ENCODE data around the gene SELPLG. TPM values are rescaled to one million over a fixed set of nuclear protein-coding genes. Genes with fewer than 3 reads are reported as not detected.

Gene SELPLG, protein sequence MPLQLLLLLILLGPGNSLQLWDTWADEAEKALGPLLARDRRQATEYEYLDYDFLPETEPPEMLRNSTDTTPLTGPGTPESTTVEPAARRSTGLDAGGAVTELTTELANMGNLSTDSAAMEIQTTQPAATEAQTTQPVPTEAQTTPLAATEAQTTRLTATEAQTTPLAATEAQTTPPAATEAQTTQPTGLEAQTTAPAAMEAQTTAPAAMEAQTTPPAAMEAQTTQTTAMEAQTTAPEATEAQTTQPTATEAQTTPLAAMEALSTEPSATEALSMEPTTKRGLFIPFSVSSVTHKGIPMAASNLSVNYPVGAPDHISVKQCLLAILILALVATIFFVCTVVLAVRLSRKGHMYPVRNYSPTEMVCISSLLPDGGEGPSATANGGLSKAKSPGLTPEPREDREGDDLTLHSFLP
- polyA plus RNA-seq (2012; ENCODE audit: low read depth, missing spikeins), result 13.8 TPM

DNA sequence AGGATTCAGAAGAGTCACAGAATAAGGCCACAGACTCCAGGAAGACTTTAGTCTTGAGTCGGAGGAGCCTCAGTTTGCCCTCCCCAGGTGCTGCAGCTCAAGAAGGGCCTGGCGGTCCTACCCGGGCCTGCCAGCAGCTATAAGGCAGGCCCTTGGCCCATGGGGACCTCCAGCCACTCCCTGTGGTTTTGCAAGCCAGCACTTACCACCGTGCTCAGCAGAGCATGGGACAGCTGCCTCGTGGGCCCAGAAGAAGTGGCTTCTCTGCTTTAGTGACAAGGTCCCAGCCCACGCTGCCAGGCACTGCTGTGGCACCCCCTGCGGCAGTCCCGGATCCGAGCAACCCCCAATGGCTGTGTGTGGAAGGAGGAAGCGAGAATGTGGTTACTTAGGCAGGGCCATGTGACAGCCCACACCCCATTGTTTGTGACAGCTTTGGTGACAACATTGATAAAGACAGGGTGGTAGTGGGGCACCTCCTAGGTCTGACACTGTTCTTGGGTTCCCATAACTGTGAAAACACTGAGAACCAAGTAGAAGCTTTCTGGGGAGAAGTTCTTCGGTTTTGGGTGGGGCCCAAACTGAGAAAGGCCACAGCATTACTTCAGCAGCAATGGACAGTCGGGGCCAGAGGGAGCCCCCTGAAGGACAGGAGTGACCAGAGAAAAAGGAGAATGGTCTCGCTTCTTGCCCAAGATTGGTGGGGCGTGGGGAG is at the start of gene SELPLG:
Gene SELPLG, minus strand, starts transcription at position 361 of the 715 bp plus-strand sequence. CDS start 9,587 bp downstream, outside the sequence.
- DNase-seq (ENCODE audit: insufficient read length, low spot score) (peak; percentile 68), FAIRE-seq (peak; percentile 95)
- TF ChIP-seq POLR2A (IDR thresholded peaks at IDR 0.05; ENCODE audit: low read depth, low read length), result no peak
- TF ChIP-seq SPI1 (IDR thresholded peaks at IDR 0.05; ENCODE audit: low read depth, low read length), result peak; percentile 93
- peak; percentile 89 for TF ChIP-seq PAX5 (IDR thresholded peaks at IDR 0.05; ENCODE audit: insufficient read depth, low read length, severe bottlenecking)
- peak; percentile 54; the same call in 1 of the 2 replicates for TF ChIP-seq POLR2AphosphoS5 (IDR thresholded peaks at IDR 0.05; ENCODE audit: low read depth, low read length)
- TF ChIP-seq TAF1 (IDR thresholded peaks at IDR 0.05; ENCODE audit: low read depth, low read length), result peak; percentile 37; the same call in 1 of the 2 replicates
- 0 out of 2 replicates have a peak, but pooled peaks have one; percentile 28 for TF ChIP-seq POU2F2 (IDR thresholded peaks at IDR 0.05; ENCODE audit: low read depth, low read length)

DNA sequence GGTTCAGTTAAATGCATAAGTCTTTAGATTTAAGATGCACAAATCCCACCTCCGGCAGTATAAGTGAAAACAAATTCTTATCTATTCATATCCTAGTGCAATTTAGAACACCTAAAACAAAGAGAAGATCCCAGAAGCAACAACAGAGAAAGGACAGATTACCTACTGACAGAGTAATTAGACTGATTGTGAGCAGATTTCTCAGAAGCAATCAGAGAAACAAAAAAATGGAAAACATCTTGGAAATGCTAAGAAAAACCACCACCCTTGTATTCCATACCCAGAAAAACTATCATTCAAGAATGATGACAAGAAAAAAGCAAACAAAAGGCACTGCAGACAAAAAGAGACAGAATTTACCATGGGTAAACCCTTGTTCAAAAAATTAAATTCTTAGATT is 47.6 kb upstream of the SELPLG start:
- TF ChIP-seq SPI1 (IDR thresholded peaks at IDR 0.05; ENCODE audit: low read depth, low read length), result no peak
- TF ChIP-seq PAX5 (IDR thresholded peaks at IDR 0.05; ENCODE audit: insufficient read depth, low read length, severe bottlenecking), result no peak
- FAIRE-seq (no peak), DNase-seq (ENCODE audit: insufficient read length, low spot score) (no peak)

DNA sequence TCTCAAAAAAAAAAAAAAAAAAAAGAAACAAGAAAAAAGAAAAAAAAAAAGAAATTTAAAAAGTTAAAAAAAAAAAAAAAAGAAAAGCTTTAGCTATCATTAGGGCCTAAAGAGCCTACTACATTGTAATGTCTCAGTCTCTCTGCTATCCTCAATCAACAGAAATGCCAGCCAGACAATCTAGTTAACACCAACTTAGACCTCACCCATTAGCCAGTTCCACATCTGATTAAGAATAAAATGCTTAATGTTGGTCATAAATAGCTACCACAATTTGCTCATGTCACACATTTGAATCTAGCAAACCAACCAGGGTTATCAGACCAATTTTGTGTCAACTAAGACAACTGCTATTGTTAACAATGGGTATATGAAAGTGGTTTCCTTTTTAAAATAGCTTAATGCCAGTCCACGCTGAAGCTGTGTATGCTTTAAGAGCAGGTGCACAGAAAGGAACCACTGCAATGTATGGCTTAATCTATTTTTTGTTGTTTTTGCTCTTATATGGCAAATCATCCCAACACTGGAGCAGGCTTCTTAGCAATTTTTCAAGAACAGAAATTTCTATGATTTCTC is 45.5 kb upstream of the SELPLG start:
- TF ChIP-seq POLR2A (IDR thresholded peaks at IDR 0.05; ENCODE audit: low read depth, low read length) (no peak), SPI1 (IDR thresholded peaks at IDR 0.05; ENCODE audit: low read depth, low read length) (no peak), POLR2AphosphoS5 (IDR thresholded peaks at IDR 0.05; ENCODE audit: low read depth, low read length) (no peak), POU2F2 (IDR thresholded peaks at IDR 0.05; ENCODE audit: low read depth, low read length) (no peak), PAX5 (IDR thresholded peaks at IDR 0.05; ENCODE audit: insufficient read depth, low read length, severe bottlenecking) (no peak), TAF1 (IDR thresholded peaks at IDR 0.05; ENCODE audit: low read depth, low read length) (no peak)
- no peak for DNase-seq (ENCODE audit: insufficient read length, low spot score)
- no peak for FAIRE-seq

DNA sequence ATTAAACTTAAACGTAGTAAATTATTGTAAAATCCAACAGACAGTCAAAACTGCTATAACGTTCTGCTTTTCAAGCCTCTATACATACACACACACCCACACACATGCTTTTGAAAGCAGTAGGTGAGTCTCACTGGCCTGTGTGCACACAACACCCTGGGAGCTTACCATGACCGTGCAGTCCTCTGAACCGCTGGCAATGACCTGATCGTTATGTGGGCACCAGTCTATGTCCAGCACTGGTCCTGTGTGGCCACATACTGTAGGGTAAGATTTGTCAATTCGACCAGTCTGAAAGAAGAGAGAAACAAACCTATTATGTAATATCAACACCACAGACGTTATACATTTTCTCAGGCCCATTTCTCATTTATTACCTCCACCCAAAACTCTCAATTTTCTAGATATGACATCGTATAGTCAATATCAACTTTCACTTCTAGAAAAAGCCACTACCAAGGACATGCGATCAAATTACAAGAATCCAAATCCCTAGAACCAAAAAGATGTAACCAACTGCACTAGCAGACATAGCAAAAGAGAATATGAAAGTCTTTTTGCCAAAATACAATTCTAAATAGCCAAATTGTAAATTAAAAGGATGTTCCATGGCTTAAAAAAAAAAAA is 44.5 kb upstream of the SELPLG start:
- no peak for FAIRE-seq
- no peak for TF ChIP-seq TAF1 (IDR thresholded peaks at IDR 0.05; ENCODE audit: low read depth, low read length)
- no peak for TF ChIP-seq POLR2A (IDR thresholded peaks at IDR 0.05; ENCODE audit: low read depth, low read length)
- TF ChIP-seq POU2F2 (IDR thresholded peaks at IDR 0.05; ENCODE audit: low read depth, low read length), result no peak
- TF ChIP-seq PAX5 (IDR thresholded peaks at IDR 0.05; ENCODE audit: insufficient read depth, low read length, severe bottlenecking), result no peak
- no peak for TF ChIP-seq POLR2AphosphoS5 (IDR thresholded peaks at IDR 0.05; ENCODE audit: low read depth, low read length)
- no peak for TF ChIP-seq SPI1 (IDR thresholded peaks at IDR 0.05; ENCODE audit: low read depth, low read length)
- no peak for DNase-seq (ENCODE audit: insufficient read length, low spot score)

- no peak for FAIRE-seq
- TF ChIP-seq PAX5 (IDR thresholded peaks at IDR 0.05; ENCODE audit: insufficient read depth, low read length, severe bottlenecking) (no peak), TAF1 (IDR thresholded peaks at IDR 0.05; ENCODE audit: low read depth, low read length) (no peak), POLR2AphosphoS5 (IDR thresholded peaks at IDR 0.05; ENCODE audit: low read depth, low read length) (no peak), POLR2A (IDR thresholded peaks at IDR 0.05; ENCODE audit: low read depth, low read length) (no peak), POU2F2 (IDR thresholded peaks at IDR 0.05; ENCODE audit: low read depth, low read length) (no peak), SPI1 (IDR thresholded peaks at IDR 0.05; ENCODE audit: low read depth, low read length) (no peak)
- DNase-seq (ENCODE audit: insufficient read length, low spot score), result no peak
Measured at GRCh38 chr12:108677381-108677780, 43.7 kb upstream of the SELPLG start.

GRCh38 chr12:108676707-108677106 is 43.0 kb upstream of the SELPLG start:
- FAIRE-seq (no peak), DNase-seq (ENCODE audit: insufficient read length, low spot score) (no peak)
- no peak for TF ChIP-seq TAF1 (IDR thresholded peaks at IDR 0.05; ENCODE audit: low read depth, low read length)
- no peak for TF ChIP-seq SPI1 (IDR thresholded peaks at IDR 0.05; ENCODE audit: low read depth, low read length)
- TF ChIP-seq PAX5 (IDR thresholded peaks at IDR 0.05; ENCODE audit: insufficient read depth, low read length, severe bottlenecking), result no peak
- TF ChIP-seq POU2F2 (IDR thresholded peaks at IDR 0.05; ENCODE audit: low read depth, low read length), result no peak
- TF ChIP-seq POLR2A (IDR thresholded peaks at IDR 0.05; ENCODE audit: low read depth, low read length), result no peak
- TF ChIP-seq POLR2AphosphoS5 (IDR thresholded peaks at IDR 0.05; ENCODE audit: low read depth, low read length), result no peak

DNA sequence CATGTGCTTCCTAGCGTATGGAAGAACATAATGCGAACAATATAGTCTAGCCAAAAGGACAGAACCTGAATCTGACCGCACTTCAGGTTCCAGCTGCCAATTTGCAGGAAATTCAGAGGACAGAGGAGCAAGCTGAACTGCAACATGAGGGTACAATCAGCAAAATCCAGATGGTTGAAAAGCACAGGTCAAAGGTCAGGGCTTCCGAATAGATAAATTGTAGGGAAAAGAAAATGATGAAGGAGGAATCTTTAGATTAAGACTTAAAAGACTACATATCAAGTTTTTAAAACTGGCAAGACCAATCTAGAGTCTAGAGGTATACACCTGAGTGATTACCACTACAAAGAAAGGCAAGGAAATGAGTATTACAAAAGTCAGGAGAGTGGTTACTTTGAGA is 42.1 kb upstream of the SELPLG start:
- FAIRE-seq, result no peak
- no peak for DNase-seq (ENCODE audit: insufficient read length, low spot score)
- TF ChIP-seq POLR2AphosphoS5 (IDR thresholded peaks at IDR 0.05; ENCODE audit: low read depth, low read length) (no peak), PAX5 (IDR thresholded peaks at IDR 0.05; ENCODE audit: insufficient read depth, low read length, severe bottlenecking) (no peak), TAF1 (IDR thresholded peaks at IDR 0.05; ENCODE audit: low read depth, low read length) (no peak), POLR2A (IDR thresholded peaks at IDR 0.05; ENCODE audit: low read depth, low read length) (no peak), SPI1 (IDR thresholded peaks at IDR 0.05; ENCODE audit: low read depth, low read length) (no peak), POU2F2 (IDR thresholded peaks at IDR 0.05; ENCODE audit: low read depth, low read length) (no peak)

DNA sequence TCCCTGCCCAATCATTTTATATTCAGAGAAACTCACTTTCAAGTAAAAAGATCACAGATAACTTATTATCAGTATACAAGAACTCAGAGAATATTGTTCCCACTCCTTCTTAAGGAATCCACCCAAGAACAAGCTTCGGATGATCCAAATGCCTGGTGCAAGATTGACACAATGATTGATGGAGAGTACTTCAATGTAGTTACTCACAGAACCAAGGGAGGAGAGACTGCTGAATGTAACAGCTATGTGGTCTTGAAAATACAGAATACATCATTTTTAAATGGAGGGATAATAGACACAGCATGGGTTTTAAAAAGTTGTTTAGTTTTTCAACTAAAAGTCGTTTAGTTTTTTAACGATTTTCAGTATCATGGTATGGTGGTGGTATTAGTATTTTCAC is 38.4 kb upstream of the SELPLG start:
- TF ChIP-seq POLR2A (IDR thresholded peaks at IDR 0.05; ENCODE audit: low read depth, low read length), result no peak
- TF ChIP-seq POLR2AphosphoS5 (IDR thresholded peaks at IDR 0.05; ENCODE audit: low read depth, low read length), result no peak
- no peak for TF ChIP-seq POU2F2 (IDR thresholded peaks at IDR 0.05; ENCODE audit: low read depth, low read length)
- no peak for TF ChIP-seq TAF1 (IDR thresholded peaks at IDR 0.05; ENCODE audit: low read depth, low read length)
- no peak for TF ChIP-seq PAX5 (IDR thresholded peaks at IDR 0.05; ENCODE audit: insufficient read depth, low read length, severe bottlenecking)
- TF ChIP-seq SPI1 (IDR thresholded peaks at IDR 0.05; ENCODE audit: low read depth, low read length), result no peak
- no peak for FAIRE-seq
- no peak for DNase-seq (ENCODE audit: insufficient read length, low spot score)

Measured in GM12891 (cell line).